H9 (cell line): Measurements from ENCODE around the gene BET1L. TPM values are rescaled to one million over a fixed set of nuclear protein-coding genes. Genes with fewer than 3 reads are reported as not detected.
A peak's percentile ranks its signal among the peaks of the same experiment; 100 is the strongest.

Experiments used
- DNase-seq: peaks from one replicate; pipeline ENCODE4 v3.0.0-alpha.2; 2017
- H2AFZ ChIP-seq: one replicate; pipeline ENCODE4 v1.6.1; 2013; ENCODE audit warnings: mild to moderate bottlenecking, low read length, control low read depth, moderate library complexity
- H2AK5ac ChIP-seq: 2 replicates; pipeline ENCODE4 v1.6.1; 2013; ENCODE audit warnings: low read length, control low read depth, mixed read lengths; ENCODE audit not compliant: insufficient read length
- H2BK120ac ChIP-seq: one replicate; pipeline ENCODE4 v1.6.1; 2013; ENCODE audit warnings: low read depth, mild to moderate bottlenecking, low read length, control low read depth, inconsistent platforms; ENCODE audit not compliant: poor library complexity, severe bottlenecking
- H2BK12ac ChIP-seq: 2 replicates; pipeline ENCODE4 v1.6.1; 2013; ENCODE audit warnings: low read length, control low read depth, mixed read lengths, low read depth; ENCODE audit not compliant: insufficient read length
- H2BK15ac ChIP-seq: 2 replicates; pipeline ENCODE4 v1.6.1; 2013; ENCODE audit warnings: low read depth, low read length, control low read depth
- H2BK20ac ChIP-seq: one replicate; pipeline ENCODE4 v1.6.1; 2013; ENCODE audit warnings: low read depth, mild to moderate bottlenecking, low read length, control low read depth, inconsistent platforms; ENCODE audit not compliant: poor library complexity, severe bottlenecking
- H2BK5ac ChIP-seq: 2 replicates; pipeline ENCODE4 v1.6.1; 2013; ENCODE audit warnings: low read length, control low read depth, mixed read lengths; ENCODE audit not compliant: insufficient read length
- H3K14ac ChIP-seq: 2 replicates; pipeline ENCODE4 v1.6.1; 2013; ENCODE audit warnings: low read length, control low read depth; ENCODE audit not compliant: insufficient read depth
- H3K18ac ChIP-seq: 2 replicates; pipeline ENCODE4 v1.6.1; 2013; ENCODE audit warnings: low read depth, mild to moderate bottlenecking, mixed read lengths, low read length, control low read depth; ENCODE audit not compliant: insufficient read length
- H3K23ac ChIP-seq: 2 replicates; pipeline ENCODE4 v1.6.1; 2013; ENCODE audit warnings: low read length, control low read depth, mixed read lengths, low read depth; ENCODE audit not compliant: insufficient read length
- H3K23me2 ChIP-seq: 2 replicates; pipeline ENCODE4 v1.6.1; 2013; ENCODE audit warnings: low read depth, mild to moderate bottlenecking, mixed read lengths, low read length, control low read depth; ENCODE audit not compliant: insufficient read length, poor library complexity, severe bottlenecking
- H3K27ac ChIP-seq: 2 replicates; pipeline ENCODE4 v1.5.1; 2013; ENCODE audit warnings: low read length, control low read depth, mixed read lengths, low read depth; ENCODE audit not compliant: insufficient read length
- H3K27me3 ChIP-seq: 2 replicates; pipeline ENCODE4 v1.6.1; 2013; ENCODE audit warnings: low read length, control low read depth, inconsistent platforms; ENCODE audit not compliant: insufficient read depth
- H3K4ac ChIP-seq: 2 replicates; pipeline ENCODE4 v1.6.1; 2013; ENCODE audit warnings: low read depth, mild to moderate bottlenecking, control low read depth, inconsistent platforms, low read length, moderate library complexity
- H3K4me1 ChIP-seq: 2 replicates; pipeline ENCODE4 v1.6.1; 2013; ENCODE audit warnings: low read length, control low read depth, inconsistent platforms; ENCODE audit not compliant: insufficient read depth
- H3K4me2 ChIP-seq: 2 replicates; pipeline ENCODE4 v1.6.1; 2013; ENCODE audit warnings: low read length, control low read depth, mixed read lengths; ENCODE audit not compliant: insufficient read length, insufficient read depth
- H3K56ac ChIP-seq: 2 replicates; pipeline ENCODE4 v1.6.1; 2013; ENCODE audit warnings: low read depth, mild to moderate bottlenecking, mixed read lengths, low read length, control low read depth; ENCODE audit not compliant: insufficient read length
- H3K79me1 ChIP-seq: 2 replicates; pipeline ENCODE4 v1.6.1; 2013; ENCODE audit warnings: low read depth, mild to moderate bottlenecking, moderate library complexity, low read length, control low read depth, inconsistent platforms; ENCODE audit not compliant: insufficient read depth, poor library complexity, severe bottlenecking
- H3K79me2 ChIP-seq: 2 replicates; pipeline ENCODE4 v1.6.1; 2013; ENCODE audit warnings: low read length, control low read depth, inconsistent platforms; ENCODE audit not compliant: insufficient read depth
- H3K9ac ChIP-seq: 2 replicates; pipeline ENCODE4 v1.6.1; 2013; ENCODE audit warnings: low read length, control low read depth, mixed read lengths; ENCODE audit not compliant: insufficient read length; ENCODE audit errors: extremely low read depth
- H3K9me3 ChIP-seq: one replicate; pipeline ENCODE4 v1.6.1; 2013; ENCODE audit warnings: low read depth, low read length, inconsistent platforms; ENCODE audit not compliant: control insufficient read depth
- H3T11ph ChIP-seq: one replicate; pipeline ENCODE4 v1.6.1; 2013; ENCODE audit warnings: mild to moderate bottlenecking, low read length, control low read depth, inconsistent platforms
- H4K20me1 ChIP-seq: one replicate; pipeline ENCODE4 v1.6.1; 2013; ENCODE audit not compliant: control insufficient read depth, insufficient read length, insufficient read depth
- H4K5ac ChIP-seq: 2 replicates; pipeline ENCODE4 v1.6.1; 2013; ENCODE audit warnings: low read depth, mild to moderate bottlenecking, mixed read lengths, low read length, control low read depth; ENCODE audit not compliant: insufficient read length
- H4K8ac ChIP-seq: replicated peaks from 2 replicates; pipeline ENCODE4 v1.6.1; 2013; ENCODE audit warnings: low read length, control low read depth, mixed read lengths, low read depth; ENCODE audit not compliant: insufficient read length
- H4K91ac ChIP-seq: 2 replicates; pipeline ENCODE4 v1.6.1; 2013; ENCODE audit warnings: low read depth, mild to moderate bottlenecking, moderate library complexity, mixed read lengths, low read length, control low read depth; ENCODE audit not compliant: insufficient read length
- H3K27ac Mint-ChIP-seq, 3 experiments: 2 replicates in 2 of 3; 3 replicates in 1 of 3; pipeline ENCODE4 v1.8.0; 2020 to 2021; ENCODE audit warnings: mixed read lengths in 3 of 3, mild to moderate bottlenecking in 1 of 3, moderate library complexity in 1 of 3
- H3K27me3 Mint-ChIP-seq: 2 replicates; pipeline ENCODE4 v1.8.0; 2021; ENCODE audit warnings: low read depth, mild to moderate bottlenecking, moderate library complexity, mixed read lengths
- H3K36me3 Mint-ChIP-seq, 3 experiments: 2 replicates in 2 of 3; 3 replicates in 1 of 3; pipeline ENCODE4 v1.8.0; 2020 to 2021; ENCODE audit warnings: low read depth in 3 of 3, mixed read lengths in 3 of 3; ENCODE audit not compliant: insufficient read depth in 1 of 3
- H3K4me1 Mint-ChIP-seq, 2 experiments: 2 replicates each; pipeline ENCODE4 v1.8.0; 2020; ENCODE audit warnings: mixed read lengths in 2 of 2
- H3K4me3 Mint-ChIP-seq, 2 experiments: 2 replicates in 1 of 2; 3 replicates in 1 of 2; pipeline ENCODE4 v1.8.0; 2020 to 2021; ENCODE audit warnings: mild to moderate bottlenecking in 2 of 2, mixed read lengths in 2 of 2, moderate library complexity in 1 of 2
- H3K9me3 Mint-ChIP-seq, 2 experiments: 2 replicates in 1 of 2; 3 replicates in 1 of 2; pipeline ENCODE4 v1.8.0; 2020; ENCODE audit warnings: mild to moderate bottlenecking in 2 of 2, mixed read lengths in 2 of 2, moderate library complexity in 1 of 2
- WGBS: extraction: QIAGEN DNeasy Blood & Tissue Kit; methylation state at CpG from one replicate; pipeline ENCODE4 v1.1.7; 2013; ENCODE audit warnings: missing lambda C conversion rate, low lambda C conversion rate, mixed read lengths; ENCODE audit not compliant: insufficient read length; ENCODE audit errors: extremely low coverage; 5-methylcytosine and 5-hydroxymethylcytosine counted together
- total RNA-seq: library from RNA; stranded (reverse); gene quantifications from 2 replicates; pipeline ENCODE4 v1.2.1, GENCODE V29; 2021
- TF ChIP-seq, protein P1 (sequence below): fragments of 200-600 bp; sonication (generic); conservative IDR thresholded peaks from 3 replicates; pipeline ENCODE4 v1.8.0; 2021; ENCODE audit warnings: antibody characterized with exemption, mild to moderate bottlenecking

Gene BET1L
- total RNA-seq, 1 experiment from 2014 or later: 49.4 TPM

DNA sequence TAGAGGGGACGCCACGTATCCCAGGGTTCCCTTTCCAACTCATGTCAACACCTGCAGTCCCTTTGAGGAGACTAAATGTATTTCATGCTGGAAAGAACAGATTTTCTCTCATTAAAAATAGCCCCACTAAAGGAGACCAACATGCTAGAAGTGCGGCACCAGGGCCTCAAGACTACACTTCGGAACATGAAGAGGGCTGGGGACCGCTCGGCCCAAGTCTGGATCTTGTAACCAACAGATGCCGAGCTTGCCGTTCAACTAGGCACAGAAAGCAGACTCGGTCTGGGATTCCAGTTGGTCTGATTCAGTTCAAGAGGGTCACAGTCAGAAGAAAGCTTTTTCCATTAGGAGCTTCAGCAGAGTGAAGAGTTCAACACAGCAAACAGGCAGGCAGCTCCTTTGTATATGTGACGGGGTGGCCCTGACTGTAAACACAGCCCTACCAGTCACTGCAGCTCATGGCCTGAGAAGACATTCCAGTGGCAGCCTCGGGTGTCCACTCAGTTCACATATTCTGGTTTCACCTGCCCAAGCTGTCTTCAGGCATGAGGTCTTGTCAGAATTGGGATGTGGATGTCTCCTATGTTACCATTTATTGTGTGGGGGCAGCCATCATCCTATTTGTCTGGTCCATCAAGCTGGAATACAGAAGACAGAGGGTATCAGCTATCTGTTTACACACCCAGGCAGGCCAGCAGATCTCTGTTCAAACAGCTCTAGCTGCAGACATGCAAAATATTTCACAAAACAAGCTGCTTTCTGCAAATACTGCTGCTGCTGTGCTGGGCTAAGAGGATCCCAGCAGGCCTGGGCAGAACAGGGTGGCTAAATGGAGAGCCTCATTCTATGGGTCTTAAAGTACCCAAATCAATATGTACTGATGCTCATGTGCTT lies 9.1 kb upstream of the BET1L start:
- peaks cover 19 to 57% (median 48%) of the 10 kb centered on the region in 3 experiments for H3K36me3 Mint-ChIP-seq
- no peak overlapping the region for H3K27ac Mint-ChIP-seq
- Histone ChIP-seq H3K27me3 (no peaks in the 10 kb centered on the region), H2BK5ac (no peak overlapping the region), H2BK120ac (no peak overlapping the region), H3K79me1 (no peaks in the 10 kb centered on the region), H3T11ph (no peak overlapping the region), H3K4me1 (no peaks in the 10 kb centered on the region), H3K14ac (no peak overlapping the region), H2AFZ (no peak overlapping the region), H4K91ac (no peak overlapping the region), H3K79me2 (no peaks in the 10 kb centered on the region), H4K5ac (no peak overlapping the region), H3K23ac (no peak overlapping the region), H3K27ac (no peak overlapping the region), H3K56ac (no peak overlapping the region), H3K23me2 (no peaks in the 10 kb centered on the region), H4K20me1 (no peaks in the 10 kb centered on the region), H2BK15ac (no peak overlapping the region), H3K9me3 (no peaks in the 10 kb centered on the region), H2AK5ac (no peak overlapping the region), H3K4me2 (no peak overlapping the region), H3K9ac (no peak overlapping the region), H2BK20ac (no peak overlapping the region), H3K4ac (no peak overlapping the region), H3K18ac (no peak overlapping the region), H2BK12ac (no peak overlapping the region), H4K8ac (no peak overlapping the region)
- no peaks in the 10 kb centered on the region for H3K27me3 Mint-ChIP-seq
- no peaks in the 10 kb centered on the region for H3K9me3 Mint-ChIP-seq
- H3K4me1 Mint-ChIP-seq: no peaks in the 10 kb centered on the region
- peak; percentile 12 for DNase-seq
- WGBS: no CpG with 5 or more reads among the region's 11 CpGs
- no peak overlapping the region for H3K4me3 Mint-ChIP-seq
- TF ChIP-seq, protein P1, sequence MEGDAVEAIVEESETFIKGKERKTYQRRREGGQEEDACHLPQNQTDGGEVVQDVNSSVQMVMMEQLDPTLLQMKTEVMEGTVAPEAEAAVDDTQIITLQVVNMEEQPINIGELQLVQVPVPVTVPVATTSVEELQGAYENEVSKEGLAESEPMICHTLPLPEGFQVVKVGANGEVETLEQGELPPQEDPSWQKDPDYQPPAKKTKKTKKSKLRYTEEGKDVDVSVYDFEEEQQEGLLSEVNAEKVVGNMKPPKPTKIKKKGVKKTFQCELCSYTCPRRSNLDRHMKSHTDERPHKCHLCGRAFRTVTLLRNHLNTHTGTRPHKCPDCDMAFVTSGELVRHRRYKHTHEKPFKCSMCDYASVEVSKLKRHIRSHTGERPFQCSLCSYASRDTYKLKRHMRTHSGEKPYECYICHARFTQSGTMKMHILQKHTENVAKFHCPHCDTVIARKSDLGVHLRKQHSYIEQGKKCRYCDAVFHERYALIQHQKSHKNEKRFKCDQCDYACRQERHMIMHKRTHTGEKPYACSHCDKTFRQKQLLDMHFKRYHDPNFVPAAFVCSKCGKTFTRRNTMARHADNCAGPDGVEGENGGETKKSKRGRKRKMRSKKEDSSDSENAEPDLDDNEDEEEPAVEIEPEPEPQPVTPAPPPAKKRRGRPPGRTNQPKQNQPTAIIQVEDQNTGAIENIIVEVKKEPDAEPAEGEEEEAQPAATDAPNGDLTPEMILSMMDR: no peak
